ENCODE results near the gene VMP1.

DNA sequence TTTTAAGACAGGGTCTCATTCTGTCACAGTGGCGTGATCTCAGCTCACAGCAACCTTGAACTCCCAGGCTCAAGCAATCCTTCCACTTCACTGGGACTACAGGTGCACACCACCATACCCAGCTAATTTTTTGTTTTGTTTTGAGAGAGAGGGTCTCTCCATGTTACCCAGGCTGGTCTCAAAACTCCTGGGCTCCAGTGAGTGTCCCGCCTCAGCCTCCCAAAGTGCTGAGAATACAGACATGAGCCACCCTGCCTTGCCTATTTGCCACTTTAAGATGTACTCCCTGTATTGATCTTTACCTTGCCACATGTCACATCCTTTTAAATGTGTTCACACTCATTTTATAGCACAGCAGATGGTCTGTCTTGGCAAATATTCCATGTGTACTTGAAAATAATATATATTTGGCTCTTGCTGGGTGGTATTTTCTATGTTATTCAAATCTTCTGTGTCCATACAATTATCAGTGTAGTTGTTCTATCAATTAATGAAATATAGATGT, 50.5 kb downstream of the VMP1 start:
- TF ChIP-seq, protein P1, sequence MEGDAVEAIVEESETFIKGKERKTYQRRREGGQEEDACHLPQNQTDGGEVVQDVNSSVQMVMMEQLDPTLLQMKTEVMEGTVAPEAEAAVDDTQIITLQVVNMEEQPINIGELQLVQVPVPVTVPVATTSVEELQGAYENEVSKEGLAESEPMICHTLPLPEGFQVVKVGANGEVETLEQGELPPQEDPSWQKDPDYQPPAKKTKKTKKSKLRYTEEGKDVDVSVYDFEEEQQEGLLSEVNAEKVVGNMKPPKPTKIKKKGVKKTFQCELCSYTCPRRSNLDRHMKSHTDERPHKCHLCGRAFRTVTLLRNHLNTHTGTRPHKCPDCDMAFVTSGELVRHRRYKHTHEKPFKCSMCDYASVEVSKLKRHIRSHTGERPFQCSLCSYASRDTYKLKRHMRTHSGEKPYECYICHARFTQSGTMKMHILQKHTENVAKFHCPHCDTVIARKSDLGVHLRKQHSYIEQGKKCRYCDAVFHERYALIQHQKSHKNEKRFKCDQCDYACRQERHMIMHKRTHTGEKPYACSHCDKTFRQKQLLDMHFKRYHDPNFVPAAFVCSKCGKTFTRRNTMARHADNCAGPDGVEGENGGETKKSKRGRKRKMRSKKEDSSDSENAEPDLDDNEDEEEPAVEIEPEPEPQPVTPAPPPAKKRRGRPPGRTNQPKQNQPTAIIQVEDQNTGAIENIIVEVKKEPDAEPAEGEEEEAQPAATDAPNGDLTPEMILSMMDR (conservative IDR thresholded peaks at IDR 0.05 in 1 of 2, IDR thresholded peaks at IDR 0.05 in 1 of 2; ENCODE audit: low read depth in 1 of 2, low read length in 2 of 2), result no peak
- no peak for TF ChIP-seq EZH2 (IDR thresholded peaks at IDR 0.05; ENCODE audit: low read length, missing control alignments)
